Colon (tissue), 2 donors: ENCODE results near the gene C8B.

Experiments used
- FAIRE-seq: peaks from 2 replicates; lab custom pipeline; 2012; peaks lifted over from hg19 to GRCh38; lab: Jason Lieb, UNC
- donor health status: control.
- donor health status: control.

The C8B gene

DNA sequence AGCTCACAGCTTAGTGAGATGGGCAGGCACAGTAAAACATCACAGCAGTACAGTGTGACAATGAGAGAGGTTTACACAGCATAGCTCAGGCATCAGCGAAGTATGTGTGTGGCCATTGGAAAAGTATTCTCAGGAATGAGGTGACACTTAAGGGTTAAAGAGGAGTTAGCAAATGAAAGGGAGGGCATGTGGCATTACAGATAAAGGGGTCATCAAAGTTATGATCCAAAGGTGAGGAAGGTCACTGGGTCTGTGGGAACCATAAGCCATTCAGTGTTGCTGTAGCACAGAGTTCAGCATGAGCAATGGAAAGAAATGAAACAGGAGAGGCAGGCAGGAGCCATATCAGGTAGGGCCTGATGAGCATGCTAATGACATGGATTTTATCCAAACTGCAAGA lies 4.5 kb upstream of the C8B start:
- no peak for FAIRE-seq

DNA sequence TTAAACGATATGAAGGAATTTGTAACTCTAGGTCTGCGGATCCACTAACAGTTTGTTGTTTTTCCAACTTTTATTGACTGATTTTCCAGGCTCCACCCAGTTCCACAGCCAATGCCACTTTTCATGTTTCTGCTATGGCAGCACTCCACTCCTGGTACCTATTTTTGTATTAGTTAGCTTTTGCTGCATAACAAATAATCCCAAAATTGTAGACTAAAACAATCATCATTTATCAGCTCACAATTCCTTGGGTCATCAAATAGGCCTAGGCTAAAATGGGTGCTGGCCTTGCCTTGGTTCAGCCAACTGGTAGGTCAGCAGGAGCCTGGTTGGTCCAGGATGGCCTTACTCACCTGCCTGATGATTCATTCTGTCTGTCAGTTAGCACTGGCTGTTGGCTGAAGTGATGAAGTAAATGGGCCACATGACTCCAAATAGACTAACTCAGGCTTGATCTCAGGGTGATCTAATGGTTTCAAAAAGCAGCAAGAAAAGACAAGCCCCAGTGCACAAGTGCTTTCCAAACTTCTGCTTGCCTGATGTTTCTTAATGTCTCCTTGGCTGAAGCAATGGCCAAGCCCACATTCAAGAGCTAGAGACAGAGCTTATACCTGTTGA lies 3.2 kb upstream of the C8B start:
- no peak for FAIRE-seq

DNA sequence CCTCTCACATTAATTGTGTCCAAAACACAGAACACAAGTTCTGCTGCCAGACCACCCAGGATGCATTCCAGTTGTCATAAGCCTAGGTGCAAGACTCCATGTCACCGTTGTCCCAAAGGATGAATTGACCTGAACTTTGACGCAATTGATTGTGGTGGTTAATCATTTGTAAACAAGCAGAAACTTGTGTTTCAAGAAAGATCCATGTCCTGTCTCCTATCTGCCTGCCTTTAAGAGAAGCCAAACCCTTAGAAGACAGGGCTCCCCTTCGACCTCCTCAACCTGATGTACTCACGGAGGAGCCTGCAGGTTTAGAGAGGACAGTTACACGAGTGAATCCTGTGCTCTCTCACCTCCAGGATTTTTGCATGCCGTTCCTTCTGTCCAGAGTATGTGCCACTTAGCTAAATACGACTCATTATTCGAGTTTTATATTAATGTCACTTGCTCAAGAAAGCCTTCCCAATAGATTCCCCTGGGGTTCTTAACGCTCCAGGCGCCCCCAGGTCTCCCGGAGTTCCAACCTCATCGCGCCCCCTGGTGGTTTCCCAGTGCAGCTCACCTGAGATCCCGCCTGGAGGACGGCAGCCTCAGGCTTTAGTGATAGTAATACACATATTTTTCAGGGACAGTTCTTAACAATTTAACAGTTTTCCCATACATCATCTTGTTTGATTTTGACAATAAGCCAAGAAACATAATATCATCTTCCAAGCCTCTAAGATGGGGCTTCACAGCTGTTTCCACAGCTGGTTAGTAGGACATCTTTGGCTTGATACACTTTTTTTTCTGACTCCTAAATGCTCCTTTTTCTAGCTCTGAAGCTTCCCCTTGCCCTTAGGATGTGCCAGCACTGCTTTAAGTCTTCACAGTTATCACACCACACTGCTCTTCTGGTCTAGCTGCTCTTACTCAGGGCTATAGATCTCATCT lies 2.4 kb upstream of the C8B start:
- FAIRE-seq: no peak

DNA sequence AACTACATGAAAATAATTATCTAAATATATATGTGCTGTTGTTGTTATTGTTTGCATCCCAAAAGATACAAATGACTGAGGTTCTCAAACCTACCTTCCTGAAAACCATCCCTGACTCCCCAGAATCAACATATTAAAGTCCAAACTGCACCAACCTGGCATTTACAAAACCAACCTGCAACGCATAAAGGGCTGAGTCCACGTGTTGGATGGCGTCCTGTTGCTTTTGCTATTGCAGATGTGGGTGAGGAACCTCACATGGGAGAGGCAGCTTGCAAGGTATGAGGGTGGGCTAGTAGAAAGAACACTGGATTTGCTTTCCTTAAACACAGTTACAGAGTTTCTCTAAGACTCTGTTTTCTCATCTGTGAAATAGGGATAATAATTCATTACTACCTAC lies 1.5 kb upstream of the C8B start:
- FAIRE-seq: no peak

DNA sequence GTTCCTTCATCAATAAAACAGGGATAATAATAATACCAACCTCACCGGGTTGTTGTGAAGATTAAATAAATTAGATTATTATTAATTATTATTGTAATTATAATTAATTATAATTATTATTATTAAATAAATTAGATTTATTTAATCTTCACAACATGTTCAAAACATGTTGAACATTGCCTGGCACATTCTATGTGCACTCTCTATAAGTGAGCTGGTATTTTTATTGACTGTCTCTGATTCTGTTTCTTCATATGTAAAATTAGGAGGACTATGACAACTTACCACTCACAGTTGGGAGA lies 834 bp upstream of the C8B start:
- no peak for FAIRE-seq

DNA sequence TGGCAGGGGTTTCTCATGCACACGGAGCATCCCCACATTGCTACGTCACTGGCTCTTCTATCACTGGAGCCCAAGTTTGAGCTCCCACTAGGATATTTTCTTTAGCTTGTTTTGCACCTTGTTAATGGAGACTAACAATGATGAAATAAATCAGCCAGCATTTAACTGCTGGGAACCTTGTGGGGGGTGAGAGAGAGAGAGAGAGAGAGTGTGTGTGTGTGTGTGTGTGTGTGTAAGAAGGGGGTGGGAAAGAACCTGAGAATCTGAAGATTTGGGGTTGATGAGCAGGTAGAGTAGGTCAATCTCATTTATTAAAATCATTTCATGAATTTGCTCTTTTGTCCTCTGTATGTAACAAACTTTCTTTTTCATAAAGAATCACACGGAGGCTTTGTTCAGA lies 624 bp downstream of the C8B start:
- no peak for FAIRE-seq

DNA sequence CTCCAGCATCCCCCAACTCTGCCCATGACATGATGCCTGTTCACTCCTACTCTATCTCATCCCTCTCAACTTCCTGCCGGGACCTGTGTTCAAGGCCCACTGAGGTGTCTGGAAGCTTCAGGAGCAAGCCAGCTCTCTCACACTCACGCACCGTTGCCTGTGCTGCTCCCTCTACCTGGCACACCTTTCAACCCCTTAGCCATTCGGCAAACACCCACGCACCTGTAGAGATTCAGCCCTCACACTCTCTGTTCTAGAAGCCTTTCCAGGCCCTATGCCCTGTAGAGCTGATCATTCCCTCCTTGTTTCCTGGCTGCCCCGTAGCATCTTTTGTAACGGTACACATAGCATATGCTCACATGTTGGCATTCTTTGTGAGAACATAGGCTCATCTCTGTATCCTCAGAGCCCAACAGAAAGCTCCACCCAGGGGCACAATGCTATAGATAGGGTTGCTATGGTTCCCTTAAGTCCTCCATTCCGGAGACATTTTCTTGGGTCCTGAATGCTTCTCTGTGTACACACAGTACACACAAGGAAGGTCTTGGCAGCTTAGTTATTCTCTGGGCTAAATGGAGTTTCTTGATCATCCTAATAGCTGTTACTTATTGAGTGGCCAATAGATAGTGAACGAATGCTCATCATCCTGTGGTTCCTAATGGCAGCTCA lies 1.3 kb downstream of the C8B start:
- no peak for FAIRE-seq

DNA sequence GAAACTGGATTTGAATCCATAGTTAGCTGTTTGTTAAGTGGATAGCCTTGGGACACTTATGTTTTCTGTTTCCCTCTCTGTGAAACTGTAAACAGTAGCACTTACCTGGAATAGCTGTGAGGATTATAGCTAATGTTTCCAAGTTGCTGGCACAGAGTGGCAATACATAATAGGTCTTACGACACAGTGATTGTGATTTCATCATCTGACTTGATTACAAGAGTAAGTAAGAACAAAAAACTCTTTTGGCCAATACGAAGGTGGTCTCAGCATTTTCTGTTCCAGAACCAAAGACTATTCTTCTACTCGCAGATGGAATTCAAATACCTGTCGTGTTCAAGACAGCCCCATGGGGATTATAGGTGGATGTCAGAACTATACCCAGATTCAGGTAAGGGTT lies 2.1 kb downstream of the C8B start:
- no peak for FAIRE-seq

DNA sequence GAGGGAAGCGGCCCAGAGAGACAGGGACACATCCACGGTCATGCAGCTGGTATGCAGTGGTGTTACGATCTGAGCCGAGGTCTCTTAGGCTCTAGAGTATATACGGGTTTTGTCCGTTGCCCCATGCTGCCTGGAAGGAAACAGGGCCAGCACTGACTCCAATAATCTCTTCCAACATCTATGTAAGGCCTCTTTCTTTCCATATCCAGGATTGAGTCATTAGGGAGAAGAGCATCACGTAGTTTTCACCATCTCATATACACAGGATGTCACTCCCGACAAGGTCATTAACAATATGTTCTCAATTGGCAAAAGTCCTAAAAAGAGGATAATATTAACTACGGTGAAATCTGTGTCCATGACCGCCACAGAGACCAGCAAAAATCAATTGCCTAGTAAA lies 4.4 kb downstream of the C8B start:
- FAIRE-seq: no peak

DNA sequence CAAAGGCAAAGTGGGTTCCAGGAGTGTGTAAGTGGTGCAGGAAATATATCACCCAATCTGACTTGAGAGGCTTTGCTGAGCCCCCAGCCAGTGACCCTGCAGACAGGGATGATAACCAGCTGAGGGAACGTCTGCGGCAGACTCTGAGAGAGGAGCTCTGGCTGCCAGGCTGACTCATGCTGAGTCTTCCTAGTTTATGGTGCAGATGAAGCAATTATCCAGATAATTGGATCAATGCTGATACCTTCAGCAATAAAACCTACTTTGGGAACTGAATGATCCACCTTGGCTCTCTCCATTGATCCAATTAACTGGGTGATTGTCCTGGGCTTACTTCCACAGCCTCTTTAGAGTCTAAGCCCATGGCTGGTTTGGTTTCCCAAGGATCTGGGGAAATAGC lies 7.3 kb downstream of the C8B start:
- no peak for FAIRE-seq

DNA sequence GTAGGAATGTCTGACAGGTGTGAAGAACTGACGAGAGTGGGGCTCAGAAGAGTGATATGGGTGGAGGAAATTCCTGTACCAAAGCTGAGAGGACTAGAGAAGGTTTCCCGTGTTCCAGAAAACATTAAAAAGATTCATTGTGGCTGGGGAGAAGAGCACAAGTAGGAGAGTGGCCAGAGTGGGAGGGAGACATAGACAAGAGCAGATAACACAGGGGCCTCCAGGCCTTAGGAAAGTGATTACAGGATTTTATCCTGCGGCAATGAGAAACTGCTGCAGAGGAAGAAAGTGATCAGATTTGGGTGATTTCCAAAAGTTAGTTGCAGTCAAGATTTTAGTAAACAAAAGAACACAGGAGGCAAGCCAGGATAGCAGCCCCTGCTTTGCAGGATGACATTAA lies 7.9 kb downstream of the C8B start:
- no peak for FAIRE-seq

DNA sequence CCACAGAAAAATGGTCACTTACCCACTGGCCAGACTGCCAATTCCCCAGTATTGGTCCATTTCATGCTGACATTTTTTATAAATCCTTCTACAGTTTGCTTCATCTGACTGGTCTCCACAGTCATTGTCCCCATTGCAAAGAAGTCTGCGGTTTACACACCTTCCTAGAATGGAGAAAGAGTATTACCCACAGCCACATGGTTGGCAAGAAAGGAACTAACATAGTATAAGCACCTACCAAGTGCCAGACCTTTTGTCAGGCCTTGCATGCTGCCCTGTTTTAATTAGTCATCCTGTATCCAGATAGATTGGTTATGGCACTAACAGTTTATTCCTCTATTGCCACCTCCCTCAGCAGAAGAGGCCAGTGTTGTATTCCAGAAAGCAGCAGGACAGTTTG lies 11.2 kb downstream of the C8B start:
- no peak for FAIRE-seq

DNA sequence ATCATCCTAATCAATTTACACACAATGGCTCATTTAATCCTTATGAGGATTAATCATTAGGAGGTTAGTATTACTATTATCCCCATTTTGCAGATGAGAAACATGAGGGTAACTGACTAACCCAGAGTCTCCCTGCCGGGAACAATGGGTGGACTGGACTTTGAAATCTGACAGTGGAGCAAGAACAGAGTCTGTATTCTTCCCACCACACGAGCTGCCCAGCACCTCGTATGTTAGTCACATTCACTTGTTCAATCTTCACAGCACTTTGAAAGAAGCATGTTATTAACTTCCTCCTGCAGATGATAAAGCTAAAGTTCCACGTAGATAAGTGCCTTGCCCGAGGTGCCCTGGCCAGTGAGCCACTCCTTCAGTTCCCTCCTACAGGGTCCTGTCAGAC lies 12.4 kb downstream of the C8B start:
- no peak for FAIRE-seq

DNA sequence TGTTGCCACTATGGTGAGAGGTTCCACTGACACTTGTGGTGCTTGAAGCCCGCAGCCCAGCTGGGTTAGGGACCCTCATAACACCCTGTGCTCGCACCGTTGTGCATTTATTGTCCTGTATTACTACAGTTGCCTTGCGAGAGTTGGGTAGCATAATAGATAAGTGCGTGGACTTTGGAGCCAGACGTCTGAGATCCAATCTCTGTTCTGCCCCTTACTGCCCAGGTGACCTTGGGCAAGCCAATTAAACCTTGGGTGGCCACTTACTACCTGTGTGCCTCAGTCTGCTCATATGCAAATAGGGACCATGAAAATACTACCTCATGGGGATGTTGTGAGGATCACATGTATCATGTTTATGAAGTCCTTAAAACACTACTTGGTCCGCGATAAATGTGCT lies 13.3 kb downstream of the C8B start:
- no peak for FAIRE-seq

DNA sequence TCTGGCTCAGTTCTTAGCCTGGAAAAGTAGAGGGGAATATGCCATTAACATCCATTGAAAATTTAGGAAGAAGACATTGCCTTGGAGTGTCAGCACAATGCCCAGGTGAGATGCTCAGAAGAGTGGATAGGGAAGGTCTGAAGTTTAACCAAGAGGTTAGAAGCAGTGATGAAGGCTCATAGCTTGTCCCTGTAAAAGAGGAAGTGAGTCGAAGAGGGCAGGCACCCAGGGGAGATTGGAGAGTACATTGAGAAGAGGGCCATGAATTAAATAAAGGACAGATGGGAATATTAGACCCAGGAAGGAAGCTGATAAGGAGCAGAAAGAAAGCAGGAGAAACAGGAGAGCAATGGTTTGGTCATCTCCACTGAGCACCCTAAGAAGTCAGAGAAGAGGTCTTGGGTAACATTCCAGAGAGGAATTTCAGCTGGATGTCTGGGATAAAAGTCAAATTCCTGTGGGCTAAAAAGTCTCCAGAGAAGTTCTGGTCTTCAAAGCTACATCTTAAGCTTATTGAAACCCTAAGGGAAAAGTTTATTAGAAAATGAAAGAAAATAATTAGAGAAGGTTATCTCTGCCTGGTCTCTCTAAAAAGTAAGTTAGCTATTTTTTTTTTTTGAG lies 17.3 kb downstream of the C8B start:
- no peak for FAIRE-seq

DNA sequence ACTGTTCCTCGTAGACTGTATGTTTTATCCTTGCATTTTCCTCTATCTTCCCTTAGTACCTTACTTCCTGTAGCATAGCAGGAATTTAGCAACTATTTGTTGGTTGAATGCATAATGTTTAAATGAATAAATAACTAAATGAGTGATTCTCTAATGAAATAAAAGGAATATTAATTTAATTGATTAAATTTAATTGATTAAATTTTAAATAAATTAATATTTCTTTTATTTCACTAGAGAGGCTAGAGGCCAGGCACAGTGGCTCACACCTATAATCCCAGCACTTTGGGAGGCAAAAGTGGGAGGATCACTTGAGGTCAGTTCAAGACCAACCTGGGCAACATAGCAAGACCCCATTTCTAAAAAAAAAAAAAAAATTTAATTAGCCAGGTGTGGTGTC lies 25.8 kb downstream of the C8B start:
- FAIRE-seq: no peak

DNA sequence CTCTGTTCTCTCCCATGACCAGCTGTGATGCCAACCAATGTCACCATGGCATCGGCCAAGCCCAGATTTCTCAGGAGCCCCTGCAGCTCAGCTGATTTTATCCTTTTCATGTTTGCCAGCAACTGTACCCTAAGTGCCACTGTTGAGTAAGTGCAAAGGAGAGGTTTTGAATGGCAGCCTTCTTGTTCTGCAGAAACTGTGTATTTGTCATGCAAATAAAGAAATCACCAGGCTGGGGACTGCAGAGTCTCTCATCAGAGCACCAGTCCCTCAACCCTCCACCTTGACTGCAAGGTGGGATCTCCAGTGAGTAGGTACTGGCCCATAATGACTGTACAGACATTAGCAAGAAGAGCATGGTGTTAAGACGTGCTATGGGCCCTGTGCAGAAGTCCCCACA lies 26.6 kb downstream of the C8B start:
- no peak for FAIRE-seq

DNA sequence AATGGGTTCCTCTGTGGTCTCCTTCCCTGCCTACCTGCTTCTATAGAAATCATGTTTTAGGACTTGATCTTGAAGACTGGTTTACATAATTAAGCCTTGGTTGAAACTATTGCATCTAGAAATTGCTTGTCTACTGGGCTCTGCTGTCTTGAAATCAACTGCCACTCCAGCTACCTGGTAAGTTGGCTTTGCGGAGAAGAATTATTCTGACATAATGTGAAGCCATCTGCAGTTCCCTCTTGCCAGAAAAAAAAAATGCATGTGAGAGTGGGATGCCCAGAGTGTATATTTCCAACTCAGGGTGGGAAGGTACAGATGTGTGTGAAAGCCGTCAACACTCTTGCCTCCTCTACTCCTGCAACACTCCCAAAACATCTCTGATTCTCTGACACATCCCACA lies 27.2 kb downstream of the C8B start:
- FAIRE-seq: no peak

DNA sequence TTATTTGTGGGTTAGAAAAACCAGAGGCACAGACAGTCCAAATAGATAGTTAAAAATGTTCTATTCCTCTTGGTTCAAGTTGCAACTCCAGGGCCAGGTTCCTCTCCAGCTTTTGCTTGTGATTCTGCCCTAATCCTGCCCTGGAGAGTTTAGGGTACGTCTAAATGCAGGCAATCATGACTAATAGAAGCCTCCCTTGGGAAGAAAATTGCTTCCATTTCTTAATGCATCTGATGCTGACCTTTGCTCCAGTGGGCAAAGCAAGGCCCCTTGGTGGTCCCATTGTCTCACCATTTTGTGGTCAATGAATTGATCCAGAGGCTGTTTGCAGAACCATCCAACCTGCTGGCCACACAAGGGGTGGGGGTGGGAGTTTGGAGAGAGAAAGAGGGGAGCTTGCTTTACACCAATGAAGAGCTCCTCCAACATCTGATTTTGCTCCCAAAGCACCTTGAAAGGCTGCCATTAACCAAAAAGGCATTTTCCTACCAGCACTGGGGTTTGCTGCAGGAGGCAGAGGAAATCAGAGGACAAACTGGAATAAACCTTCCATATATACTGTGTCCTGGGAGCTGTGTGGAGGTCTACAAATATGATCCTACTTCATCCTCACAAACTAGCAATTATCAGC lies 31.3 kb downstream of the C8B start:
- no peak for FAIRE-seq

DNA sequence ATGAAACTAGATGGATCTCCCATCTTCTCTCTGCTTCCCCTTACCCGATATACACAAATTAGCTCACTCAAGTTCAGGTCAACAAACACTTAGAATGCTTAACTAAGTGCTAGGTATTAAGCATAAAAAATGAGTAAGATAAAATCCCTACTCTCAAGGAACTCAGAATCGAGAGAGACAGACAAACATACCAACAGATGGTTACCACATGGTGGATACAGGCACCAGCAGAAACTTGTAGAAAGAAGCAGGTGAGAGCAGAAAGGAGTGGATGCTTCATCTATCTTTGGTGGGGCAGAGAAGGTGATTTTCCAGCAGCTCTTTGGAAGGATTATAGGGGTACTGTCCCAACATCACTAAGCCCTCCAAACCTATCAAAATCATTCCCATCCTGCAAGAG lies 32.2 kb downstream of the C8B start:
- no peak for FAIRE-seq

DNA sequence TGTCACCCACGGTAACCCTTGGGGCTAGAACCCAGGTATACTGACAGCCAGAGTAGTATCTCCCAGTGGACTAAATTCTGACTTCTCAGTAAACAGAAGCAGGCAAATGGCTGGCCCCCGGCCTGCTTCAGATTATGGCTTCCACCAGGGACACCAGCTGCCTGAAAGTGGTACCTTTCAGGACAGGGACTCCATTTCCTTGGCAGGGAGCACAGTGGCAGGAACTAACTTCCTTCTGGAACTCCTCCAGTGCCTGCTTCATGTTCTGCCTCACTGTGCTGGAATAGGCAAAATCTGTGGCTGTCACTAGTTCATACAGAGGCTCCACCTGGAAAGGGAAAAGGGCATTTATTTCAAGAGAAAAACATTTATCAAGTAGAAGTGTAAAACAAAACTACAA lies 32.7 kb downstream of the C8B start:
- FAIRE-seq: no peak

DNA sequence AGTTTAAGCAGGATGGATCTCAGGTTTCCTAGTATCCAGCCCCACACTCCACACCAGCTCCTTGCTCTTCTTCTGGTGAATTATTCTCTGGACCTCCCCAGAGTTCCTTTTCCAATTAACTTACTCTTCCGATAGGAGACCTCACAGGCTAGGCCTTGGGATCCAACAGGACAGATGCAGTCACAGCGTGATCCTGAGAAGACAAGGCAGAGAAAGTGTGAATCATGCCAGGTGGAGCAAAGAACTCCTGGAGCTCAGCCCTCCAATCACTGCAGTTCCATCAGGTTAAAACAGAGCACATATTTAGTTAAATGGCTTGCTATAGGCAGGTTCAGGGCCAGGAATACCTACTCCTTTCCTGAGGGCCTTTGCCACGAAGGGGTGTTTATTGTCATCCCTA lies 34.1 kb downstream of the C8B start:
- FAIRE-seq: no peak

DNA sequence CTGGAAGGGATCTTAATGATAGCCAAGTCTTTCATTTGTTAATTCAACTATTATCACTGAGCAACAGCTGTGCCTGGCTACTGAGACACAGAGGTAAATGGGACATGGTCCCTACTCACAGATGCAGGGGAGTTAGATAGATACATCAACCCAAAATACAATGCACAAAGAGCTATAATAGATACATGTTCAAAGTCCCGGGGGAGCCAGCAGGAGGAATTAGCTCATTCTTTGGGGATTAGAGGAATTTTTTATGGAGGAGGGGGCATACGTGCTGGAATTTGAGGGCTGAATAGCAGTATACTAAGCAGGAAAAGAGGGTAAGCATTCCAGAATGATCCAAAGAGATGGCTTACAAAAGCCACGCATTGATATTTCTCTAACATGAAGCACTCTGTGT lies 34.6 kb downstream of the C8B start:
- no peak for FAIRE-seq
